Right lobe of liver (tissue), 6 donors: ENCODE results near the gene CHRND. TPM values are rescaled to one million over a fixed set of nuclear protein-coding genes. Genes with fewer than 3 reads are reported as not detected.

Source experiments
- ATAC-seq, 4 donors: fragments of 200-7000 bp; cut with Tn5 transposase; one replicate each; pipeline ENCODE4 v1.9.1; 2020; ENCODE audit warnings: mild to moderate bottlenecking in 4 of 4, moderate library complexity in 4 of 4
- DNase-seq, 3 donors: peaks; one replicate each; pipeline ENCODE4 v3.0.0-alpha.2; 2020
- H3K27ac ChIP-seq, 3 donors: fragments of 200-600 bp; one replicate each; pipeline ENCODE4 v1.8.0; 2022
- H3K27me3 ChIP-seq, 2 donors: fragments of 200-600 bp; one replicate each; pipeline ENCODE4 v1.8.0; 2022
- H3K36me3 ChIP-seq, 4 donors: fragments of 200-600 bp; sonication (generic) in 1 of 4; one replicate each; pipeline versions ENCODE4 v1.5.1 to v1.8.0; 2017 to 2022; ENCODE audit warnings: control low read depth in 1 of 4
- H3K4me1 ChIP-seq, 4 donors: fragments of 200-600 bp; sonication (generic) in 1 of 4; one replicate each; pipeline versions ENCODE4 v1.5.1 to v1.8.0; 2017 to 2022; ENCODE audit warnings: control low read depth in 1 of 4
- H3K4me3 ChIP-seq, 3 donors: fragments of 200-600 bp; one replicate each; pipeline ENCODE4 v1.8.0; 2022
- H3K9me3 ChIP-seq, 4 donors: fragments of 200-600 bp; sonication (generic) in 1 of 4; one replicate each; pipeline versions ENCODE4 v1.5.1 to v1.8.0; 2017 to 2022; ENCODE audit warnings: control low read depth in 1 of 4
- POLR2A ChIP-seq: fragments of 450-650 bp; IDR thresholded peaks from one replicate; pipeline ENCODE4 v1.6.1; 2017; ENCODE audit warnings: antibody characterized with exemption, mild to moderate bottlenecking
- WGBS: methylation state at CpG from one replicate; pipeline ENCODE4 v1.1.6; 2018; ENCODE audit warnings: low coverage, low lambda C conversion rate; ENCODE audit not compliant: insufficient coverage; ENCODE audit errors: missing lambda C conversion rate; 5-methylcytosine and 5-hydroxymethylcytosine counted together
- intact Hi-C, 2 donors: fragments of 100-400 bp; cut with DNase I; formaldehyde crosslinking; loops; one replicate each; pipeline versions ENCODE4 v1.11.2 to v1.14.1; 2022
- total RNA-seq, 6 experiments: library from RNA; depleted of rRNA in 2 of 6; stranded (reverse); fragments of >200 nt in 2 of 6; fragmentation: NEBNext Ultra II Directional in 3 of 6; extraction: Animal tissue kit (Norgen Biotek cat#: 25700) in 3 of 6; gene quantifications; one replicate each; pipeline versions ENCODE4 v1.1.0 to v1.2.4, GENCODE V29; 2016 to 2023
- TF ChIP-seq, protein P1 (sequence below), 4 donors: fragments of 200-600 bp in 3 of 4; fragments of 450-650 bp in 1 of 4; IDR thresholded peaks; one replicate each; pipeline versions ENCODE4 v1.5.1 to v1.8.0; 2016 to 2022; ENCODE audit warnings: antibody characterized with exemption in 4 of 4, mild to moderate bottlenecking in 2 of 4
- donor health status: DM: no; HTN: yes; CAD: no.
- donor health status: DM: no; HTN: no; CAD: no.
- donor health status: DM: no; HTN: no; CAD: no.
- donor health status: DM: no; HTN: yes; CAD: no.
- donor health status: DM: no; HTN: yes; CAD: no.

The CHRND gene
- total RNA-seq, 6 experiments from 2014 or later: not detected

DNA sequence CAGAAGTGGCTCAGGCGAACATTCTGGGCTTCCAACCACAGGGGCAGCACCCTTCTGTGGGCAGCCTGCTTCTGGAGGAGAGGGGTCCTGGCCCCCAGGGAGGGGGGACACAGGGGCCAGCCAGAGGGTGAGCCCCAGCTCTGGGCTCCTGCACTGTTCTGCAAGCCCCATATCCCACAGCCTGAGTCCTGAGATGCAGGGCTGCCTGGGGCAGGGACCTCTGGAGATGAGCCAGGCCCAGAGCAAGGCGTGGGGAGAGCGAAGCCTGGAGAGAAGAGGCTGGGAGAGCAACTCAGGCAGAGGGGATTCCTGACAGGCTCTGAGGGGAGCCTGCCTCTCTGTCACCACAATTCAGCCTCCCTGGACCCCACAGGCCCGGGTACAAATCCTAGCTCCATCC is 19.3 kb upstream of the CHRND start:
- Histone ChIP-seq H3K27ac (no peak overlapping the region), H3K27me3 (no peaks in the 10 kb centered on the region), H3K36me3 (no peaks in the 10 kb centered on the region), H3K4me1 (peaks cover 0 to 8% (median 0%) of the 10 kb centered on the region in 4 donors), H3K9me3 (no peaks in the 10 kb centered on the region), H3K4me3 (no peak overlapping the region)
- WGBS: no CpG with 5 or more reads among the region's 4 CpGs
- intact Hi-C loops: no loop called here
- no peak for DNase-seq
- TF ChIP-seq POLR2A: no peak
- TF ChIP-seq, protein P1, sequence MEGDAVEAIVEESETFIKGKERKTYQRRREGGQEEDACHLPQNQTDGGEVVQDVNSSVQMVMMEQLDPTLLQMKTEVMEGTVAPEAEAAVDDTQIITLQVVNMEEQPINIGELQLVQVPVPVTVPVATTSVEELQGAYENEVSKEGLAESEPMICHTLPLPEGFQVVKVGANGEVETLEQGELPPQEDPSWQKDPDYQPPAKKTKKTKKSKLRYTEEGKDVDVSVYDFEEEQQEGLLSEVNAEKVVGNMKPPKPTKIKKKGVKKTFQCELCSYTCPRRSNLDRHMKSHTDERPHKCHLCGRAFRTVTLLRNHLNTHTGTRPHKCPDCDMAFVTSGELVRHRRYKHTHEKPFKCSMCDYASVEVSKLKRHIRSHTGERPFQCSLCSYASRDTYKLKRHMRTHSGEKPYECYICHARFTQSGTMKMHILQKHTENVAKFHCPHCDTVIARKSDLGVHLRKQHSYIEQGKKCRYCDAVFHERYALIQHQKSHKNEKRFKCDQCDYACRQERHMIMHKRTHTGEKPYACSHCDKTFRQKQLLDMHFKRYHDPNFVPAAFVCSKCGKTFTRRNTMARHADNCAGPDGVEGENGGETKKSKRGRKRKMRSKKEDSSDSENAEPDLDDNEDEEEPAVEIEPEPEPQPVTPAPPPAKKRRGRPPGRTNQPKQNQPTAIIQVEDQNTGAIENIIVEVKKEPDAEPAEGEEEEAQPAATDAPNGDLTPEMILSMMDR (IDR thresholded peaks at IDR 0.05): no peak
- no peak for ATAC-seq

DNA sequence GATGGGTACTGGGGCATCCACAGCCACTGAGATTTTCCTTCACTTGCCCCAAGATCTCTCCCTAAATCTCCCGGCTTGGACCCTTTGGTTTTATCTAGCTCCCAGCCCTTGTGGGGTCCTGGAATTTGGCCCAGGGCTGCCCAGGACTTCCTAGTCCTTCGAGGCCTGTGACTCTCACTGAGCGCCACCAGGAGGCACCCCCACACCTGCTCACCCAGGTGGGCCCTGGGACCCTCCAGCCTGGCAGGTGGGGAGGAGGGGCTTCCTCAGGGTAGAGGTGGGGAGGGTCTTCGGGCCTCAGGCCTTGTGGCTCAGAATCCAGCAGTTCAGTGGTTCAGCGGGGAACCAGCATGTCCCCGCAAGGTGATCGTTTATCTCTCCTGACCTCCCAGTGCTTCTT is 17.7 kb upstream of the CHRND start:
- DNase-seq (no peak), ATAC-seq (no peak)
- no peak overlapping the region for H3K27ac ChIP-seq
- H3K27me3 ChIP-seq: no peaks in the 10 kb centered on the region
- 100% methylated on average over 1 of the region's 7 CpGs for WGBS
- H3K36me3 ChIP-seq: no peaks in the 10 kb centered on the region
- peaks cover 0 to 3% (median 0%) of the 10 kb centered on the region in 4 donors for H3K4me1 ChIP-seq
- intact Hi-C loops: no loop called here
- no peaks in the 10 kb centered on the region for H3K9me3 ChIP-seq
- TF ChIP-seq POLR2A: no peak
- TF ChIP-seq, protein P1 (IDR thresholded peaks at IDR 0.05): no peak
- H3K4me3 ChIP-seq: no peak overlapping the region

DNA sequence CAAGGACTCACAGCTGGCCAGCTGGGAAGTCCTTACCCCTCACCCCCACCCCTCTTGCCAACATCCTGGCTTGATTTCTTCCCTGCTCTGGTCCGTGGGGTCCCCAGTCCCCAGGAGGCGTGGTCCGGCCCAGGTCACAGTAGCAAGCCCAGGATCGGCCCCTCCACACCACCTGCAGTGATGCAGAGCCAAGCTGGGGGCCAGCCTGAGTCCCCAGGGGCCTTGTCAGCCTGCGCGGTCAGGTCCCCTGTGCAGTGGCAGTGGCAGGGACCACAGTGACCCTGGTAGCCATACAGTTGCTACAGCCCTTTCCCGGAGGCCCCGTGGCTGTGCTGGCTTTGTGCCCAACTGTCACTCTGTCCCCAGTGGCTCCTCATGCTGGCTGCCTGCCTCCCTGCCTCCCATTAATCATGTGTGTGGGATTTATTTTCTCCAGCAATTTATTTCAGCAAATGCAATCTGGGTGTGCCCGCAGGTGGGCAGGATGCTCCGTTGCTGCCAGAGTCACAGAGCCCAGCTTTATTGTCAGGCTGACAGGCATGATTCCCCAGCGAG is 14.5 kb upstream of the CHRND start:
- ATAC-seq: peak in 2 of 4 donors; percentile 11 to 25
- H3K27ac ChIP-seq: no peak overlapping the region
- no peaks in the 10 kb centered on the region for H3K27me3 ChIP-seq
- no peak for TF ChIP-seq POLR2A
- TF ChIP-seq, protein P1 (IDR thresholded peaks at IDR 0.05): no peak
- H3K4me1 ChIP-seq: no peaks in the 10 kb centered on the region
- DNase-seq: no peak
- intact Hi-C loops: loop anchor here in 1 of 2 donors (10.0 kb wide), 1 partner anchor 57 kb away; the partner anchor contains the start of gene ALPI
- WGBS: 43% methylated on average over 3 of the region's 11 CpGs
- no peak overlapping the region for H3K4me3 ChIP-seq
- H3K36me3 ChIP-seq: no peaks in the 10 kb centered on the region
- H3K9me3 ChIP-seq: no peaks in the 10 kb centered on the region

DNA sequence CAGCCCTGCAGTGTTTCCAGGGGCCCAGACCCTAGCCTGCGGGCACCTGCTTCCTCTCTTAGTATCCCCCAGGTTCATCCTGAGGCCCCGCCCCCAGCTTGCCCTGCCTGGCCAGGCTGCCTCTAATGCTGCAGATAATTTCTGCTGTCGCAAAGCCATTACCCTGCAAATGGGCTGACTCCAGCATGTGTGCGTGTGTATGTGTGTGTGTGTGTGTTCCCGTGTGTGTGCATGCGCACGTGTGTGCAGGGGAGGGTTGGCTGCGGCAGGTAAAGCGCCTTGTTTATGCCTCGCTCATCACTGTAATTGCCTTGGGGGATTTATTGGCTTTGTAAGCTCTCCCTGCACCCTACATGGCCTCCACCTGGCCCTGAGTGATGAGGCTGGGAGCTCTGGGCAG is 13.4 kb upstream of the CHRND start:
- intact Hi-C loops: loop anchor here in 1 of 2 donors (10.0 kb wide), 1 partner anchor 58 kb away; the partner anchor contains the start of gene ALPI
- DNase-seq: no peak
- Histone ChIP-seq H3K27ac (no peak overlapping the region), H3K9me3 (no peaks in the 10 kb centered on the region), H3K36me3 (no peaks in the 10 kb centered on the region), H3K4me1 (no peaks in the 10 kb centered on the region), H3K4me3 (no peak overlapping the region), H3K27me3 (no peaks in the 10 kb centered on the region)
- no peak for TF ChIP-seq POLR2A
- TF ChIP-seq, protein P1 (IDR thresholded peaks at IDR 0.05): no peak
- ATAC-seq: no peak
- 77% methylated on average over 8 of the region's 10 CpGs for WGBS
